ENCODE results near the gene ZBTB32. TPM values are rescaled to one million over a fixed set of nuclear protein-coding genes. Genes with fewer than 3 reads are reported as not detected.

Gene ZBTB32
- total RNA-seq, 1 experiment from 2014 or later = 0.13 TPM

- Histone ChIP-seq H4K20me1 (ENCODE audit: control insufficient read depth, insufficient read depth, insufficient read length) (no peaks in the 10 kb centered on the region), H2BK12ac (ENCODE audit: insufficient read length, low read depth, low read length) (no peak overlapping the region), H3K4ac (ENCODE audit: low read depth, low read length) (no peak overlapping the region), H3K9ac (ENCODE audit: extremely low read depth, insufficient read length, low read length) (no peak overlapping the region), H4K5ac (ENCODE audit: insufficient read length, low read depth, low read length) (no peak overlapping the region), H3K4me1 (ENCODE audit: insufficient read depth, low read length) (no peaks in the 10 kb centered on the region), H3K56ac (ENCODE audit: insufficient read length, low read depth, low read length) (no peak overlapping the region), H2BK15ac (ENCODE audit: low read depth, low read length) (no peak overlapping the region), H3K27ac (ENCODE audit: insufficient read length, low read depth, low read length) (no peak overlapping the region), H3T11ph (ENCODE audit: low read length) (no peak overlapping the region), H4K8ac (replicated peaks; ENCODE audit: insufficient read length, low read depth, low read length) (no peak overlapping the region), H2BK5ac (ENCODE audit: insufficient read length, low read length) (no peak overlapping the region), H2AK5ac (ENCODE audit: insufficient read length, low read length) (no peak overlapping the region), H3K23me2 (ENCODE audit: insufficient read length, low read depth, low read length, poor library complexity, severe bottlenecking) (no peaks in the 10 kb centered on the region), H3K23ac (ENCODE audit: insufficient read length, low read depth, low read length) (no peak overlapping the region), H3K14ac (ENCODE audit: insufficient read depth, low read length) (no peak overlapping the region), H2AFZ (ENCODE audit: low read length) (no peak overlapping the region), H3K9me3 (ENCODE audit: control insufficient read depth, low read depth, low read length) (no peaks in the 10 kb centered on the region), H2BK120ac (ENCODE audit: low read depth, low read length, poor library complexity, severe bottlenecking) (no peak overlapping the region), H3K27me3 (ENCODE audit: insufficient read depth, low read length) (no peaks in the 10 kb centered on the region), H3K79me2 (ENCODE audit: insufficient read depth, low read length) (no peaks in the 10 kb centered on the region), H3K4me2 (ENCODE audit: insufficient read depth, insufficient read length, low read length) (no peak overlapping the region), H3K18ac (ENCODE audit: insufficient read length, low read depth, low read length) (no peak overlapping the region), H4K91ac (ENCODE audit: insufficient read length, low read depth, low read length) (no peak overlapping the region), H2BK20ac (ENCODE audit: low read depth, low read length, poor library complexity, severe bottlenecking) (no peak overlapping the region), H3K79me1 (ENCODE audit: insufficient read depth, low read depth, low read length, poor library complexity, severe bottlenecking) (no peaks in the 10 kb centered on the region)
- DNase-seq = no peak
- Mint-ChIP-seq H3K4me3 (no peak overlapping the region), H3K27me3 (ENCODE audit: low read depth) (peaks cover 9% of the 10 kb centered on the region), H3K36me3 (ENCODE audit: insufficient read depth in 1 of 3, low read depth in 3 of 3) (peaks cover 16 to 36% (median 29%) of the 10 kb centered on the region in 3 experiments), H3K27ac (no peak overlapping the region), H3K9me3 (no peaks in the 10 kb centered on the region), H3K4me1 (peaks cover 4% of the 10 kb centered on the region in 2 experiments; a peak in 2 of 4 replicates)
- WGBS (ENCODE audit: extremely low coverage, insufficient read length, low lambda C conversion rate) = no CpG with 5 or more reads among the region's 7 CpGs
- TF ChIP-seq, protein P1, sequence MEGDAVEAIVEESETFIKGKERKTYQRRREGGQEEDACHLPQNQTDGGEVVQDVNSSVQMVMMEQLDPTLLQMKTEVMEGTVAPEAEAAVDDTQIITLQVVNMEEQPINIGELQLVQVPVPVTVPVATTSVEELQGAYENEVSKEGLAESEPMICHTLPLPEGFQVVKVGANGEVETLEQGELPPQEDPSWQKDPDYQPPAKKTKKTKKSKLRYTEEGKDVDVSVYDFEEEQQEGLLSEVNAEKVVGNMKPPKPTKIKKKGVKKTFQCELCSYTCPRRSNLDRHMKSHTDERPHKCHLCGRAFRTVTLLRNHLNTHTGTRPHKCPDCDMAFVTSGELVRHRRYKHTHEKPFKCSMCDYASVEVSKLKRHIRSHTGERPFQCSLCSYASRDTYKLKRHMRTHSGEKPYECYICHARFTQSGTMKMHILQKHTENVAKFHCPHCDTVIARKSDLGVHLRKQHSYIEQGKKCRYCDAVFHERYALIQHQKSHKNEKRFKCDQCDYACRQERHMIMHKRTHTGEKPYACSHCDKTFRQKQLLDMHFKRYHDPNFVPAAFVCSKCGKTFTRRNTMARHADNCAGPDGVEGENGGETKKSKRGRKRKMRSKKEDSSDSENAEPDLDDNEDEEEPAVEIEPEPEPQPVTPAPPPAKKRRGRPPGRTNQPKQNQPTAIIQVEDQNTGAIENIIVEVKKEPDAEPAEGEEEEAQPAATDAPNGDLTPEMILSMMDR (conservative IDR thresholded peaks at IDR 0.05) = no peak
Observed at GRCh38 chr19:35665604-35666003, 38.8 kb upstream of the ZBTB32 start.

Measured in H9 (cell line).